Measurements from ENCODE around the gene SLX4IP. TPM values are rescaled to one million over a fixed set of nuclear protein-coding genes. Genes with fewer than 3 reads are reported as not detected.

The SLX4IP gene
- total RNA-seq, 3 donors from 2014 or later: 5.7 to 9.7 (median 7.7) TPM

- Histone ChIP-seq H3K4me3 (no peak overlapping the region), H3K4me1 (ENCODE audit: low read depth) (peaks cover 5% of the 10 kb centered on the region), H3K36me3 (ENCODE audit: low read depth) (no peaks in the 10 kb centered on the region), H3K9me3 (no peaks in the 10 kb centered on the region)
- intact Hi-C loops (cut with DNase I, micrococcal nuclease): loop anchor here in 1 of 2 donors (10.0 kb wide), 1 partner anchor 83 kb away; no protein-coding TSS in a partner anchor
- ATAC-seq: no peak
- DNase-seq: no peak
- TF ChIP-seq CTCF (IDR thresholded peaks at IDR 0.05): no peak
These were observed 112.4 kb downstream of the SLX4IP start for GRCh38 chr20:10547276-10548114.

GRCh38 chr20:10549511-10549910 lies 114.4 kb downstream of the SLX4IP start:
- Histone ChIP-seq H3K4me3 (no peak overlapping the region), H3K36me3 (ENCODE audit: low read depth) (no peaks in the 10 kb centered on the region), H3K4me1 (ENCODE audit: low read depth) (peaks cover 5% of the 10 kb centered on the region), H3K9me3 (no peaks in the 10 kb centered on the region)
- intact Hi-C loops (cut with DNase I, micrococcal nuclease): loop anchor here in 1 of 2 donors (10.0 kb wide), 1 partner anchor 85 kb away; no protein-coding TSS in a partner anchor
- ATAC-seq (peak; percentile 44), DNase-seq (no peak)
- no peak for TF ChIP-seq CTCF (IDR thresholded peaks at IDR 0.05)

- Histone ChIP-seq H3K4me3 (no peak overlapping the region), H3K9me3 (no peaks in the 10 kb centered on the region), H3K36me3 (ENCODE audit: low read depth) (no peaks in the 10 kb centered on the region), H3K4me1 (ENCODE audit: low read depth) (peaks cover 5% of the 10 kb centered on the region)
- ATAC-seq: no peak
- DNase-seq: no peak
- intact Hi-C loops (cut with DNase I, micrococcal nuclease): loop anchor here in 1 of 2 donors (10.0 kb wide), 1 partner anchor 654 kb away; no protein-coding TSS in a partner anchor
- no peak for TF ChIP-seq CTCF (IDR thresholded peaks at IDR 0.05)
These were observed 115.4 kb downstream of the SLX4IP start for GRCh38 chr20:10550204-10551118.

- ATAC-seq (no peak), DNase-seq (no peak)
- Histone ChIP-seq H3K4me3 (no peak overlapping the region), H3K9me3 (no peaks in the 10 kb centered on the region), H3K4me1 (ENCODE audit: low read depth) (peaks cover 5% of the 10 kb centered on the region), H3K36me3 (ENCODE audit: low read depth) (no peaks in the 10 kb centered on the region)
- intact Hi-C loops (cut with DNase I, micrococcal nuclease): loop anchor here in 1 of 2 donors (10.0 kb wide), 1 partner anchor 653 kb away; no protein-coding TSS in a partner anchor
- no peak for TF ChIP-seq CTCF (IDR thresholded peaks at IDR 0.05)
These were observed 116.9 kb downstream of the SLX4IP start for GRCh38 chr20:10551732-10552724.

Measured in mucosa of descending colon (tissue), 3 donors.